ENCODE measurements around the gene FRMD4A. TPM values are rescaled to one million over a fixed set of nuclear protein-coding genes. Genes with fewer than 3 reads are reported as not detected.

The FRMD4A gene
- total RNA-seq: 1 to 10 TPM; 7.1 to 7.2 TPM

DNA sequence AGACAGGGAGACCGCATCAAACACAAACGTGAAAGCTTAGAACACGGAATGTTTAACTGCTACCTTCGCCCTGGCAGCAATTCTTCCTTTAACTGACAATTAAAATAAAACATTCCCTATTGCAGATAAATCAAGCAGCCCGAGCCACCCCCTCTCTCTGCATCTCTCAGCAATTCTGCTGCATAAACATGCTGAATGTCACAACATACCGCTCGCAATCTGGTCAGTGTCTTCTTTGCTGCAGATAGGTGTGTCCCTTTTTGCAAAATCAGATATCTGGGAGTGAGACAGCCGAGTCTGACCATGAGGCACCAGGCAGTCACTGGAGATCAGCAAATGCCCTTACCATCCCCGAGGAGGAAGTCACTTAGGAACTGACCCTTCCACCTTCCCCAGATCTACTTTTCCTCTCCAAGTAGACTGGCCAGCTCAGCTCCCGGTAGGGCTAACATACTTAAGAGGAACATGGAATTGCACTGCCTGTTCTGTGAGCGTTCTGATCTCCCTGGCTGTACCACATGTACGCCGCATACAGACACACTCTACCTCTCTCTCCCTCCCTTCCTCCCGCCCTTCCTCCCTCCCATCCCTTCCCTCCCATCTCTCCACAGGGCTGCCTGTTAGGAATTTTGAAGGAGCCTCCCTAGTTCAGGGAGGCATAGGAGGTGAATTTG, at the start of gene FRMD4A:
Gene FRMD4A, minus strand, starts transcription at position 537 of the 674 bp plus-strand sequence.
- H3K4me1 Mint-ChIP-seq: peaks cover 5% of the 10 kb centered on the region
- no peak for DNase-seq
- peaks cover 25% of the 10 kb centered on the region for H3K27me3 Mint-ChIP-seq
- no peaks in the 10 kb centered on the region for H3K36me3 Mint-ChIP-seq
- no peaks in the 10 kb centered on the region for H3K9me3 Mint-ChIP-seq
- H3K27ac Mint-ChIP-seq: no peak within 1 kb of the TSS
- no peak within 1 kb of the TSS for H3K4me3 Mint-ChIP-seq

- DNase-seq: no peak
- H3K4me3 Mint-ChIP-seq: no peak overlapping the region
- peaks cover 3% of the 10 kb centered on the region for H3K36me3 Mint-ChIP-seq
- H3K27me3 Mint-ChIP-seq: peaks cover 9% of the 10 kb centered on the region
- no peak overlapping the region for H3K27ac Mint-ChIP-seq
- H3K4me1 Mint-ChIP-seq: peaks cover 36% of the 10 kb centered on the region
- no peaks in the 10 kb centered on the region for H3K9me3 Mint-ChIP-seq
Observed at GRCh38 chr10:14379556-14380280, 49.0 kb upstream of the FRMD4A start.

DNA sequence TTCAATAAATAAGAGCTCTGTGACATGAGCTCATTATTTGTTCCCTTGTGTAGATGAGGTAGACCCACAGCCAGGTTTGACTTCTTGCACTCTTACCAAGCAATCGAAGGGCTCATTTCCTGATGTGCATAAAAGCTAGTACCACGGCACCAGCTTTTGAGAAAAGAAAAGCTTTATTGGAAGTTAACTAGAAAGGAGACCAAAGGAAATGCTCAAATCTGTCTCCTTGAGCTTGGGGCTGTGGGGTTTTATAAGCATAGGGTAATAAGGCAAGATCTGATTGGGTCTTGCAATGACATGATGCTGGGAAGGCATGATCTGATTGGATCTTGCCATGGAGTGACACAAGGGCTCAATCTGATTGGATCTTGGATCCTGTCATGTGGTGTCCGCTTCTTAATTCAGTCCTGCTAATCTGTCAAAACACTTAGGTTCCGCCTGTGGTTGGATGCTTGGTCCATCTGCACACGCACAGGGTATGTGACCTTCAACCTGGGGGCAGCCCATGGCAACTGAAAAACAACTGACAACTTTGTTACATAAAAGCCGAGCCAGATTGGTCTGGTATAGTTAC, 47.8 kb upstream of the FRMD4A start:
- Mint-ChIP-seq H3K36me3 (peaks cover 3% of the 10 kb centered on the region), H3K27ac (no peak overlapping the region), H3K4me3 (no peak overlapping the region), H3K27me3 (peaks cover 9% of the 10 kb centered on the region), H3K4me1 (peaks cover 29% of the 10 kb centered on the region), H3K9me3 (no peaks in the 10 kb centered on the region)
- DNase-seq: no peak

GRCh38 chr10:14377591-14378175, 47.0 kb upstream of the FRMD4A start:
- peaks cover 23% of the 10 kb centered on the region for H3K4me1 Mint-ChIP-seq
- DNase-seq: no peak
- H3K27ac Mint-ChIP-seq: no peak overlapping the region
- H3K9me3 Mint-ChIP-seq: no peaks in the 10 kb centered on the region
- peaks cover 3% of the 10 kb centered on the region for H3K36me3 Mint-ChIP-seq
- peaks cover 15% of the 10 kb centered on the region for H3K27me3 Mint-ChIP-seq
- no peak overlapping the region for H3K4me3 Mint-ChIP-seq

DNA sequence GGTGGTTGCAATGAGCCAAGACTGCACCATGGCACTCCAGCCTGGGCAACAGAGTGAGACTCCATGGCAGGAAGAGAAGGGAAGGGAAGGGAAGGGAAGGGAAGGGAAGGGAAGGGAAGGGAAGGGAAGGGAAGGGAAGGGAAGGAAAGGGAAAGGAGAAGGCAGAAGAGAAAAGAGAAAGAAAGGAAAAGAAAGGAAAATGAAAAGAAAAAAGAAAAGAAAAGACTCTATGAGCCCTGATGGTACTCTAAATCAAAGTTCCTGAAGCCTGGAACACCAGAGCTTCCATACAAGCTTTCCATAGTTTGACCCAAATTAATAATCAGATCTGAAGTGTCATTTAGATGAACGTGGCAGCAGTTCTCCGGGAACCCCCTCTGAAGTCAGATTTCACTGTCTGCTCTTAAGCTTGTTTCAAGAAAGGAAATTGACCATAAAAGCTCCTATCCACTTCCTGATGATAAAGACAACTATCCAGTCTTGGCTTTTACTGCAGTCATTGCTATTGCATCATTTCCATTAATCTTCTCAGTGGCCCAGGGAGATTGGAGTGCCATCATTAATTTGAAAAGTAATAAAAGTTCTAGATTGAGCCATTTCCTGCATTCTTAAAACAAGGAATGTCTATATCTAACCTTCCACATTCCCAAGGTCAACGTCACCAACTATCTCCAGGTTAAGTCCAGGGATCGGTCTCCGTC, 44.2 kb upstream of the FRMD4A start:
- Mint-ChIP-seq H3K27ac (no peak overlapping the region), H3K27me3 (peaks cover 22% of the 10 kb centered on the region), H3K9me3 (no peaks in the 10 kb centered on the region)

DNA sequence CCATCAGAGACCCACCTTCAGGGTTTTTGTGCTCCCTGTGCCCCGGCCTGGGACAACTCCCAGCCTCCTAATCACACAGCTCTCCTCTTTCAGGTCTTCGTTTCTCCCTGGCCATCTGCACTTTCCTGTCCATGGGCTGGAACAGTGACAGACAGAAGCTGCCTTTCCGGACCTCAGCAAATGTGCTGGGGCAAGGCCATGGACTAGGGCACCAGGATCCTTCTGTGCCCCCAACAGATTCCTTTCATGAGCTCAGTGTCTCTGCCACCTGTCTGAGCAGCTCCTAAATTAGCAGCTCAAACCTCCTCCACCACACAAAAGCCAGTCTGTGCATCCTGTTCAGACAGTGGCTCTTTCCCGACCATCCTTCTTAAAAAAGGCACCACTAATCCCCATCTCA, 41.9 kb upstream of the FRMD4A start:
- peaks cover 23% of the 10 kb centered on the region for H3K27me3 Mint-ChIP-seq
- no peak overlapping the region for H3K27ac Mint-ChIP-seq
- no peak for DNase-seq
- no peaks in the 10 kb centered on the region for H3K9me3 Mint-ChIP-seq
- no peak overlapping the region for H3K4me3 Mint-ChIP-seq
- peaks cover 6% of the 10 kb centered on the region for H3K4me1 Mint-ChIP-seq
- H3K36me3 Mint-ChIP-seq: no peaks in the 10 kb centered on the region

More for the DNA sequence above, 44.2 kb upstream of the FRMD4A start:
- H3K4me3 Mint-ChIP-seq: no peak overlapping the region
- H3K36me3 Mint-ChIP-seq: no peaks in the 10 kb centered on the region
- DNase-seq: no peak
- peaks cover 6% of the 10 kb centered on the region for H3K4me1 Mint-ChIP-seq

- Mint-ChIP-seq H3K4me3 (no peak overlapping the region), H3K9me3 (no peaks in the 10 kb centered on the region), H3K4me1 (peaks cover 6% of the 10 kb centered on the region), H3K36me3 (no peaks in the 10 kb centered on the region), H3K27me3 (peaks cover 23% of the 10 kb centered on the region), H3K27ac (no peak overlapping the region)
- DNase-seq: no peak
Observed at GRCh38 chr10:14371581-14371980, 40.9 kb upstream of the FRMD4A start.

DNA sequence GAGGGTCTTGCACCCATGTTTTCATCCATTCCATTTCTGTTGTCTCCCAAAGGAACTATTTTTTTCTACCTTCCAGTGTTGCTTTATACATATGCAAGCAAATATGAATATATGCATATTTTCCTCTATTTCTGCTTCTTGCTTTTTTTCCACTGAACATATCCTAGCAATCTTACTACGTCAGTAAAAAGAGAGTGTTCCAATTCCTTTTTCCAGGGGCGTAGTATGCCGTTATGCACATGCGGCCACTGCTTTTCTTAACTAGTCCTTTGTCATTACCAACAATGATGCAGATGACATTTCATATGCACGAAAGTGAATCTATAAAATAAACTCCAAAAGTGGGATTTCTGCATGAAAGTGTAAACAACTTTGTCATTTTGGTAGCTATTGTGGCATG, 40.2 kb upstream of the FRMD4A start:
- no peaks in the 10 kb centered on the region for H3K9me3 Mint-ChIP-seq
- H3K27ac Mint-ChIP-seq: no peak overlapping the region
- H3K27me3 Mint-ChIP-seq: peaks cover 22% of the 10 kb centered on the region
- no peak for DNase-seq
- no peak overlapping the region for H3K4me3 Mint-ChIP-seq
- no peaks in the 10 kb centered on the region for H3K36me3 Mint-ChIP-seq
- H3K4me1 Mint-ChIP-seq: peaks cover 6% of the 10 kb centered on the region

DNA sequence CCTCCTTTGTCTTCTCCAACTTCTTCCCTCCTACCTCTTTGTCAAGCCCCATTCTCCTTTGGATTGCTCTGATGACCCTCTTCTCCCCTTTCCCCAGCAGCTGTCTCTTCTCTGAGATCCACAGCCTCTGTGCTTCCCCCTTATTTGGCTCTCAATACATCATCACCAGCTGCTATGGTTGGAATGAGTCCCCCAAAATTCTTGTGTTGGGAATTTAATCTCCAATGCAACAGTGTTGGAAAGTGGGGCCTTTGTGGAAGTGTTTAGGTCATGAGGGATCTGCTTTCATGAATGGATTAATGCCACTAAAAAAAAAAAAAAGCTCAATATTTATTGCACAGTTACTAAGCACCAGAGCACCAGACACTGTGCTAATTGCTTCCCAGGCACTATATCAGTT, 39.2 kb upstream of the FRMD4A start:
- H3K9me3 Mint-ChIP-seq: no peaks in the 10 kb centered on the region
- no peak for DNase-seq
- H3K4me3 Mint-ChIP-seq: no peak overlapping the region
- no peak overlapping the region for H3K27ac Mint-ChIP-seq
- no peaks in the 10 kb centered on the region for H3K36me3 Mint-ChIP-seq
- H3K27me3 Mint-ChIP-seq: peaks cover 14% of the 10 kb centered on the region
- H3K4me1 Mint-ChIP-seq: peaks cover 2% of the 10 kb centered on the region

DNA sequence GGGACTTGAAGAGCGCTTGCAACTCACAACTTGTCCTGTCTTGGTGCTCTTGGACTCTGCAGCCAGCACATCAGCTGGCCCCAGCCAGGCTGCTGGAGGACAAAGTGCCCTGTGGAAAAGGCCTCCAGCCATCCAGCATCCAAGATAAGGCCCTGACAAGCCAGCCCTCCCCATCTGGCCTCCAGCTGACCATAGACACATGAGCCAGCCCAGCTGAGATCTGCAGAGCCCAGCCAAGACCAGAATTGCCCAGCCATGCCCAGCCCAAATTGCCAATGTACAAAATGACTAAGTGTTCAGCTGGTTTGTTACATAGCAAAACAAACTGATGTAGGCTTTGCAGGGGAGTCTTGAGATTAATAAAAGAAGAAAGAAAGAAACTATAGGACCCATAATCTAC, 36.0 kb upstream of the FRMD4A start:
- DNase-seq: no peak
- H3K36me3 Mint-ChIP-seq: no peaks in the 10 kb centered on the region
- peaks cover 2% of the 10 kb centered on the region for H3K4me1 Mint-ChIP-seq
- H3K4me3 Mint-ChIP-seq: no peak overlapping the region
- H3K27me3 Mint-ChIP-seq: peaks cover 3% of the 10 kb centered on the region
- no peaks in the 10 kb centered on the region for H3K9me3 Mint-ChIP-seq
- H3K27ac Mint-ChIP-seq: no peak overlapping the region

DNA sequence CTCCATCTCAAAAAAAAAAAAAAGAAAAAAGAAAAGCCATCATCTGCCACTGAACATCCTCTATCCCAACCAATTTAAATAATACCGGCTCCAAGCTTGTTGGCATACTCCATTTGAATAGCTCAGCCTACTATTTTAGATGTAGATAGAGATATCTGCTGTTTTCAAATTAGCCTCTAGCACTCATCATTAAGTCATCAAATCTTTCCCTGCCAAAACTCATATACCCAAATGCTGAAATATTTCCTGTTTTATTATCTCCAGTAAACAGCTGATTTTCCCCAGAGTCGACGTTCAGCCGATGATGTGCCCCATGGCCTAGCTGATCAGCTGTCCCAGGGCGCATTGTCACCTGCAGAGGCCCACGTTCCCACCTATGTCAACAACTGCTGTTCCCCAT, 34.5 kb upstream of the FRMD4A start:
- Mint-ChIP-seq H3K4me1 (peaks cover 2% of the 10 kb centered on the region), H3K9me3 (no peaks in the 10 kb centered on the region), H3K27ac (no peak overlapping the region), H3K36me3 (no peaks in the 10 kb centered on the region), H3K4me3 (no peak overlapping the region), H3K27me3 (peaks cover 6% of the 10 kb centered on the region)
- no peak for DNase-seq

DNA sequence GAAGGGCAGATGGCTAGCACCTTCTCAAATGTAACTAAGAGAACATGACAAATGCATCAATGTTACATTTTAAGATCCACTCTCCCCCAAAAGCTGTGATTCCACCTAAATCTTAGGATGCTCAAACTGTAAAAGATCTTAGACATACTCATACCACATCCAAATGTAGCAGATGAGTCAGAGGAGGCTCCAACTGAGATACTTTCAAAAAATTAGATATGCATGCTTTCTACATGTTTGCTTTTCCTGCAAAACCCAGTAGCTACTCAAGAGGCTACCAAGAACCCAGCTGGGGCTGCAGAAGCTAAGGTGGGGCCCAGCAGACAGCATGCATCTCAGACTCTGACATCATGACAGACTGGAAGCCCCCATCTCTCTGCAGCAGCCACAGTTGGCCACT, 31.4 kb upstream of the FRMD4A start:
- Mint-ChIP-seq H3K36me3 (no peaks in the 10 kb centered on the region), H3K4me1 (peaks cover 2% of the 10 kb centered on the region), H3K4me3 (no peak overlapping the region), H3K27ac (no peak overlapping the region), H3K27me3 (peaks cover 2% of the 10 kb centered on the region), H3K9me3 (no peaks in the 10 kb centered on the region)
- DNase-seq: no peak

DNA sequence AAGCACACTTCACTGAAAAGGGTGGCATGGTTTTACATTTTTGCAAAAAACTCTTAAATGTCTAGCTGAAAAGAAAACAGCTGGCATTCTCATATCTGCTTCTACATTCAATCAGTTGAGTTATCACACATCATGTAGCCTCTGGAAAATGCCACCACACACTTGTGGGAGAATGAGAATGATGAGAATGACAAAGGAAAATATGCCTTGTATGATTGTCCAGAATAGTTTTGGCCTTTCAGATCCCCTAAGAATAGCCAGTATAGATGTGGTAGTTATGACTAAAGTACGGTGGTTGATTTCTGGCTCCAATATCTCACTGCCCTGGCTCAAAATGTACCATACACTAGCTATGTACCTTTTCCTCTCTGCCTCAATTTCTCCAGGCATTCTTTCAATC, 30.2 kb upstream of the FRMD4A start:
- H3K36me3 Mint-ChIP-seq: no peaks in the 10 kb centered on the region
- H3K27ac Mint-ChIP-seq: no peak overlapping the region
- peaks cover 2% of the 10 kb centered on the region for H3K27me3 Mint-ChIP-seq
- no peaks in the 10 kb centered on the region for H3K9me3 Mint-ChIP-seq
- no peak for DNase-seq
- H3K4me1 Mint-ChIP-seq: peaks cover 2% of the 10 kb centered on the region
- no peak overlapping the region for H3K4me3 Mint-ChIP-seq

DNA sequence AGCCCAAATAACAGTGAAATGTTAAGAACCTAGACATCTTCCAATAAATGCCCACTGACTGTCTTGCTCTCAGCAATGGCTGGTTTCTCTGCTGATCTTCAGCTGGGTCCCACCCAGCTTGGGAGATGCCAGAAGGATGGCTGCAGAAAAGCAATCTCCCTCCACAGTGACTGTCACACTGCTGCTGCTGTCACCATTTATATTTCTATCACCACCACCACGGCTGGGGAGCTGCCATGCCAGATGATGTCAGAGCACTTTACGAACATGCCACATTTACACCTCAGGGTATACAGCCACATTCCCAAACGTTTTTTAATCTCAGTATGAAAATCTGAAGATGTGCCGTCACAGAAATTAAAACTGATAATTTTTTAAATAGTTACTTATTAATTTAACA, 29.8 kb upstream of the FRMD4A start:
- Mint-ChIP-seq H3K27ac (no peak overlapping the region), H3K27me3 (peaks cover 4% of the 10 kb centered on the region), H3K4me1 (peaks cover 2% of the 10 kb centered on the region), H3K4me3 (no peak overlapping the region), H3K36me3 (no peaks in the 10 kb centered on the region), H3K9me3 (no peaks in the 10 kb centered on the region)
- DNase-seq: no peak
